ENCODE measurements around the gene BAG5. TPM values are rescaled to one million over a fixed set of nuclear protein-coding genes. Genes with fewer than 3 reads are reported as not detected.

BAG5 gene
- polyA plus RNA-seq, 3 donors: 30.7 to 35.8 (median 33.5) TPM

DNA sequence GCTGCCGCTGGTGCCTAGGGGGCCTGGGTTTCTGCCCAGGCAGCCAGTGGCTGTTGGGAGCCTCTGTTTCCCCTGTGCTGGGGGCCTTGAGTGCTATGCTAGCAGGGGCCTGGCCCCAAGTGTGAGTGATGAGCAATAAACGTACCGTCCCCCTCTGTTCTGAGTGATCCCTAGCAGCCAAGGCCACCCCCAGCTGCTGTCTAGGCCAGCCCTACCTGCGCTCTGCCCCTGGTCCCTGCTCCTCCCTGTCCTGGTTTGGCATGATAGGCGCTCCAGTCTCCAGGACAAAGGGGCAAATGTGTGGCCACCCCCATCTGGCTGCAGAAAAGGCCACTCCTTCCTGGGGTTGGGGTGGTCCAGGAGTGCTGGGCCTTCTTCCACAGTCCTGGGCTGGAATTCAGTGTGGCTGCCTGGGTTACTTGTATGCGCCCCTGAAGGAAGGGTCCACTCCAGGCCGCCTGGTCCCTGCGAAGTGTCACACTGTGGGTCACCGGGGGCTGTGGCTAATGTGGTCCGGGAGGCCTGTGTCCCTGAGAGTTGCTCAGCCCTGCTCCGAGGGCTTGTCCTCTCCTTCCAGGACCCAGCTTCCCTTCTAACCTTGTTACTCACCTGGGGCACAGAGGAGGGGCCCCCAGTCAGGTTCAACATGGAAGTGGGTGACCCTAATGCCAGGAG lies 26.4 kb downstream of the BAG5 start:
- no peak for DNase-seq (ENCODE audit: low read depth in 3 of 3, low spot score in 2 of 3)

DNA sequence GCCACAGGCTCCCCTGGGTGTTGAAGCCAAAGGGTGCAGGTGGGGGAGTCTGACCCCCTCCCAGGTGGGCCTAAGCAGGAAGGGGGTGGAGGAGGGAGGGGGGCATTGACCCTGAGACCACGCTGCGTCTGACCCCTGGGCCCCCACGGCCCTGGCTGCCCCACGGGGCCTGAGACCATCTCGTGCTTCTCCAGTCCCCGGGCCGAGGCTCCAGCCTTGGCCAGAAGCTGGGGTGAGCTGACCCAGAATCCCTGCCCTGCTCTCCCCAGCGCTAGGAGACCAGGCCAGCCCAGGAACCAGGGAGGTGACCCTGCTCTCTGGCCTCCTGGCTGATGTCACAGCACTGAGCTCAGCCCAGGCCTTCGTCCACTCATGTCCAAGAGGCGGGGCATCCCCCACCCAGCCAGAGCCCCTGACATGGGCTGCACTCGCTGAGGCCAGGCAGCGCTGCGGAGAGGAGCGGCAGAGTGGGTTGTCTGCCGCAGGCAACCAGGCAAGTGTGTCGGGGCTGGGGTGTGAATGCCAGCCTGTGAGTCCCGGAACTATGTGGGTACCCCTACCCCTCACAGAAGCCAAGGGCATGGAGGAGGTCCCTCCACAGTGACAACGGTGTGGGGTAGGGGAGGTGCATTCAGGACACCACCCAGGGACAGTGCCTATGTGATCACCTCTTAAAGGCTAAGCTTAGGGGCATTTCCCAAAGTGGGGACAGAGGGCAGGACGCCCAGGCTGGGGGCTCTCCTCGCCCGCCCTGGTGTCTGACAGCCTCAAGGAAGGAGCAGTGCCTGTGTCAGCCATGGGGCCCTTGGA lies 27.2 kb downstream of the BAG5 start:
- no peak for DNase-seq (ENCODE audit: low read depth in 3 of 3, low spot score in 2 of 3)

DNA sequence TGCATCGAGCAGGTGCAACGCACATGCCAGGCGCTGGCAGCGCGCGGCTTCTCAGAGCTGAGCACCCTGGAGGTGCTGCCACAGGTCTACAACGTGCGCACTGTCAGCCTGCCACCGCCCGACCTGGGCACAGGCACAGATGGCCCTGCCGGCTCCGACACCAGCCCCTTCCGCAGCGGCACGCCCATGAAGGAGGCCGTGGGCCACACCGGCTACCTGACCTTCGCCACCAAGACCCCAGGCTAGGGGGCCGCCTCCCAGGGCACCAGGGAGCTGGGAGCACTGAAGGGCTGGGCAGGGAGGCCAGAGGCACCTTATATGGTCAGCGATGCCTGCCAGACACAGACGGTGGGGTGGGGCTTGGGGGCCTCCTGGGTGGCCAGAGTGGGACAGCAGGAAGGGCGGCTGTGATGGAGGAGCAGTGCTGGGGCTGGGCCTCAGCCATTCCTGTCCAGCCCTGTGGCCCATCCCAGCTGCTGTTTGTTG lies 27.8 kb downstream of the BAG5 start:
- no peak for DNase-seq (ENCODE audit: low read depth in 3 of 3, low spot score in 2 of 3)

DNA sequence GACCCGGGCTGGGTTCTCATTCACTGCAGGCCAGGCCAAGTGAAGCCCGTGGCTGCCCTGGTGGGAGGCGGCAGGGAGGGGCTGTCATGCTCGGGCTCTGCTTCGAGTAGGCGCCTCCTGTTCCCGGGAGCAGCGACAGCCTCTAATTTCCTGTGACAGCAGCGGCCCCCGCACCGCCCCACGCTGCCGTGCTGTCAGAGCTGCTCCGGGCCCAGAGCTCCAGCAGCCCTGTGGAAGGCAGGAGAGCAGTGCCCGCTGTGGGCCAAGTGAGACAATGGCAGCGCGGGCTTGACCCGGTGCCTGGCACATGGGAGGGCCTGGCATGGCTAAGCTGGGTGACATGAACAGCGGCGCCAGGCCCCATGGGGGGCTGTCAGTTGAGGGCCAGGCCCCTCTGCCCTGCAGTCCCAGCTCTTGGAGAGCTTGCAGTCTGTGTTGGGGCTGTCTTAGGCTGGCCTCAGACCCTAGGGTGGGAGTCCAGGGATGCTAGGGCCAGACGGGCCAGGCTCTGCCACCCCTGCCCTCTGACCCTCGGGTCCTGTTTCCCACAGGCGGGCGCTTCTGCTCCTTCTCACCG lies 28.4 kb downstream of the BAG5 start:
- DNase-seq (ENCODE audit: low read depth in 3 of 3, low spot score in 2 of 3): no peak

DNA sequence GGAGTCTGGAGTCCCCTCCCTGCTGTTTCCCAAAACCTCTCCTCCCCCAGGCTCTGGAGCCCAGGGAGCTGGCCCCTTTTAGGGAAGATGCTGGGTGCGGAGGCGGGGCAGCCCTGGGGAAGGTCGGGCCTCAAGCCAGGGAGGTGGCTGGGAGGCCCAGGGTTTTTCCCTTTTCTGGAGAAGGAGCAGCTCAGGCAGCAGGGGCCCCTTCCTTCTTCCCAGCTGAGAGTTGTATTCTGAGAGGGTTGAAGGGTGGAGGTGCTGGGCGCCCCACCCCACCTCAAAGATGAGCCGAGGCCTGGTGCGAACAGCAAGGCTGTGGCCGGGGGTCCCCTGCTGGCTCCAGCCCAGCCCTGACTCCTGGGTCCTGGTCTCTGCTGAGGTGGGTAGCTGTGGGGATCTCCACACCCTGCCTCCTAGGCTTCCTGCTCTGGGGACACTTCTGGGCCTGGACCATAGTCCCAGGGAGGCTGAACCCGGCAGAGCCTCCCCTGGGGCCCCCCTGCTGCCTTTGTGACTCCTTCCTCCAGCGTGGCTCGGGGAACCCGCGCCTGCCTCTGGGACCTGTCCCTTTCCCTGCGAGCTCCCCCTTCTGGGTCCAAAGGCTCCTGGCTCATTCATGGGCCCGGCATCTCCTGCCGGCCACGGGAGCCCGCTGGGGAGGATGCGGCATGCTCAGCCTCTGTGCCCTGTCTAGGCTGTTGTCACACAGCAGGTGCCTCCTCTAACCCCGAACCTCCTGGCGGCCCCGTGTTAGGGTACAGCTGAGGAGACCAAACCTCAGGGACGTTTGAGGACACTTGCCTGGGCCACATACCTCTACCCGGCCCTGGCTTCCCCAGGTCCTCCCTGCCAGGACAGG lies 29.1 kb downstream of the BAG5 start:
- no peak for DNase-seq (ENCODE audit: low read depth in 3 of 3, low spot score in 2 of 3)

DNA sequence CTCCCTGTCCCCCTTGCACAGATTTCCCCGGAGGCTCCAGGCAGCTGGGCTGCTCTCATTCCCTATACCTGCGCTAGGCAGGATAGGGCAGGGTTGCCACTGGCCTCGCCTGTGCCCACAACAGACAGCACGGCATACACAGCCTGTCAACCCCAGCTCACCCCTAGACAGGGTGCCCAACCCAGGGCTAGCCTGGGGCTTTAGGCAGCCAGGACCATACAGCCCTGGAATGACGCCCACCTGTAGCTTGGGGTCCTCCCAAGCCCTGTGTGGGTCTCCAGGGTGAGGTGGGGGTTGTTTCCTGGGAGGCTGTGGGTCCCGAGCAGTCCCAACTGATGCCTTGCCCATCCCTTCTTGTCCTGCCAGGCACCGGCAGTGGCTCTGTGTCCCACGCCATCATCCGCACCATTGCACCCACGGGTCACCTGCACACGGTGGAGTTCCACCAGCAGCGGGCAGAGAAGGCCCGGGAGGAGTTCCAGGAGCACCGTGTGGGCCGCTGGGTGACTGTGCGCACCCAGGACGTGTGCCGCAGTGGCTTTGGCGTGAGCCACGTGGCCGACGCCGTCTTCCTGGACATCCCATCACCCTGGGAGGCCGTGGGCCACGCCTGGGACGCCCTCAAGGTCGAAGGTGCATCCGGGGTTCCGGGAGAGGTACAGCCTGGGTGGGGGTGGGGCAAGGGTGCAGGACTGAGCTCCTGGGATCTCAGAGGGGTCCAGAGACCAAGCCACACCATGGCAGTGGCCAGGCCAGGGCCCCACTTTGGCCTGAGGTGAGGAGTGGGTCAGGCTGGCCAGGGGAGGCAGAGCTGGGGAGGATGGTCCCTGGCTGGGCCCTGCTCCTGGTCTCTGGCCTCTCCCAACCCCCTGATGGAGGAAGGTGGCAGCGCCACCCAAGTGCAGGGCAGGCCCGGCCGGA lies 30.0 kb downstream of the BAG5 start:
- no peak for DNase-seq (ENCODE audit: low read depth in 3 of 3, low spot score in 2 of 3)

DNA sequence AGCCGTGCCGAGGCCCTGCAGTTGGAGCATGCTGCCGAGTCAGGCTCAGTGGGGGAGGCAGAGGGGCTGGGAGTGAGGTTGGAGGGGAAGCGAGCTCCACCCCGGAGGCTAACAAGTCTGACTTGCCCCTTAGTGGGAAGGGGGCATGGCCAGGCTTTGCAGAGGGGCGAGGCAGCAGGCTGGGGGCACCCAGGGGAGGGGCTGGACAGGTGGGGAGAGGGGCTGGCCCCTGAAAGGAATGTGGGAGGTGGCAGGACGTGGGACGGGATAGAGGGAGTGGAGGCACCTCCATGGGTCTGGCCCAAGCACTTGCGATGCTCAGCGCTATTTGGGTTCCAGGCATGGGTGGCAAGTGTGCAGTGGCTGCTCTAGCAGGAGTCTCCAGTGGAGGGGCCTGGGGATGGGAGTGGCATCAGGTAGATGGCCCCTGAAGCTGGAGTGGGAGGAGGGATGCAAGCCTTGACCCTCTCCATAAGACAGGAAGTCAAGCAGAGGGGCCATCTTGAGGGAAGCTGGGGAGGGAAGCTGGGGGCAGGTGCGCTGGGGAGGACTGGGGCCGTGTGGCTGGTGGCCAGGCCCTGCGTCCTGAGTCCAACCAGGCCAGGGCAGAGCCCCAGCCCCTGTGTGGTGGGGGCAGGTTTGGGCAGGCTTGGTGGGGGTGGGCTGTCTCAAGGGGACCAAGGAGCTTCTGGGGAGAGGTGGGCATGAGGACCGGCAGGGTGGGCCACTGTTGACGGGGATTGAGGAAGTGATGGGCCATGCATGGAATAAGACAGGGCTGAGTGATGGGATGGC lies 30.8 kb downstream of the BAG5 start:
- DNase-seq (ENCODE audit: low read depth in 3 of 3, low spot score in 2 of 3): no peak

DNA sequence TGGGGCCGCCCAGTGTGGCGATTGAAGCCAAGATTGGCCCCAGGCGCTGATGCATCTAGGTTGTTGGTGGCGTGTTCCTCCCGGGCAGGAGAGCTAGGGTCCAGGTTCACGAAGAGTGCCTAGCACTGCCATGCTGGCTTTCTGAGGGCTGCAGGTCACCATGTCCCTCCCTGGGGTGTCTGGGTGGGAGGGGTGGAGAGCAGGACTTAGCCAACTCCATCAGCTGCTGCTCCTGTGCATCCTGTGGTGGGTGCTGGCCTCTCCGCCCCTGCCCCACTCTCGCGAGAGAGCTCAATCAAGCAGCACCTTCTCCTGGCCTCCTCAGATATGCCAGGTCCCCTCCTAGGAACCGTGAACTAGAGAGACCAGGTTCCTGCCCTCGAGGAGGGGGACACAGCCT lies 31.6 kb downstream of the BAG5 start:
- no peak for DNase-seq (ENCODE audit: low read depth in 3 of 3, low spot score in 2 of 3)

DNA sequence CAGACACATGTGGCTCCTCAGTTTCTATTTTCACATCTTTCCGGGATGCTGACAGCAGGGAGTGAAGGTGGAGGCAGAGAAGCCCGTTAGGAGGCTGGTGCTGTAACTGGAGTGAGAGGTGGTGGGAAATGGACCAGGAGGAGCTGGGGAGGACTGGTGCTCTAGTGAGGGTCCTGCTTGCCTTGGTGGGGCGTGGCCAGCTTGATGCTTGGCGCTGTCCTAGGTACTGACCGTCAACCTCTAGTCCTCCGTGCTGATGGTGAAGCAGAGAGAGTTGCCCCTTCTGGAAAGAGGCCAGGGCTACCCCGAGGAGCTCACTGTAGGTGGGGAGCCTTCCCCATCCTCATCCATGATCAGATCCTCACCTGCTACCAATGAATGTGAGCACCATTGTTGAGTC lies 32.1 kb downstream of the BAG5 start:
- no peak for DNase-seq (ENCODE audit: low read depth in 3 of 3, low spot score in 2 of 3)

DNA sequence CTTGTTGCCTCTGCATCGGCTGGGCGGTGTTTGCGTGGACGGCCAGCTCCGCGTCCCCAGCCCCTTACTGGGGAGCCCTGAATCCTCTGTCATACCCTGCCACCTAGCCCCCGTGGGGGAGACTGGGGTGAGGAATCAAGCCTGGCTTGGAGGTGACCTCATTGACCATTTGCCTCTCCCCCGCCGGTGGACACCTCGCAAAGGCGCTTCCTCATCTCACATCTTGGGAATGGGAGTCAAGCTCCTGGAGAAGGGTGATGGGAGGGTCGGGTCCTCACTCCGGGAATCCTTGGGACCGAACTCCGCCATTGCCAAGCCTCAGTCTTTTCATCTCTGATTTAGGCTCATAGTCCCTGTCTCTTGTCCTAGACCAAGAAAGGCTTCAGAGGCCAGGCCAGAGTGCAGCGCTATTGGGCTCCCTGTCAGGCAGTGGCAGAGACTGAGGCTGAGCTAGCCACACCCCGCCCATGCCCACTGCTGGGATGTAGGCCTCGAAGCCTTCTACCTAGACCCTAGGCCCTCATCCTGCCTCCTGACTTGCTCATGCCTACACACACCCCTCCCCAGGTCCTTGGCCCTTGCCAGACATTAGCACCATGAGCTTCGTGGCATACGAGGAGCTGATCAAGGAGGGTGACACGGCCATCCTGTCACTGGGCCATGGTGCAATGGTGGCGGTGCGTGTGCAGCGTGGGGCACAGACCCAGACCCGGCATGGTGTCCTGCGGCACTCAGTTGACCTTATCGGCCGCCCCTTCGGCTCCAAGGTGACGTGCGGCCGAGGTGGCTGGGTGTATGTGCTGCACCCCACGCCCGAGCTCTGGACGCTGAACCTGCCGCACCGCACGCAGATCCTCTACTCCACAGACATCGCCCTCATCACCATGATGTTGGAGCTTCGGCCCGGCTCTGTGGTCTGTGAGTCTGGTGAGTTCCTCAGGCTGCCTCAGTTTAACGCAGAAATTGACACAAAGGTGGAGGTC lies 32.8 kb downstream of the BAG5 start:
- no peak for DNase-seq (ENCODE audit: low read depth in 3 of 3, low spot score in 2 of 3)

DNA sequence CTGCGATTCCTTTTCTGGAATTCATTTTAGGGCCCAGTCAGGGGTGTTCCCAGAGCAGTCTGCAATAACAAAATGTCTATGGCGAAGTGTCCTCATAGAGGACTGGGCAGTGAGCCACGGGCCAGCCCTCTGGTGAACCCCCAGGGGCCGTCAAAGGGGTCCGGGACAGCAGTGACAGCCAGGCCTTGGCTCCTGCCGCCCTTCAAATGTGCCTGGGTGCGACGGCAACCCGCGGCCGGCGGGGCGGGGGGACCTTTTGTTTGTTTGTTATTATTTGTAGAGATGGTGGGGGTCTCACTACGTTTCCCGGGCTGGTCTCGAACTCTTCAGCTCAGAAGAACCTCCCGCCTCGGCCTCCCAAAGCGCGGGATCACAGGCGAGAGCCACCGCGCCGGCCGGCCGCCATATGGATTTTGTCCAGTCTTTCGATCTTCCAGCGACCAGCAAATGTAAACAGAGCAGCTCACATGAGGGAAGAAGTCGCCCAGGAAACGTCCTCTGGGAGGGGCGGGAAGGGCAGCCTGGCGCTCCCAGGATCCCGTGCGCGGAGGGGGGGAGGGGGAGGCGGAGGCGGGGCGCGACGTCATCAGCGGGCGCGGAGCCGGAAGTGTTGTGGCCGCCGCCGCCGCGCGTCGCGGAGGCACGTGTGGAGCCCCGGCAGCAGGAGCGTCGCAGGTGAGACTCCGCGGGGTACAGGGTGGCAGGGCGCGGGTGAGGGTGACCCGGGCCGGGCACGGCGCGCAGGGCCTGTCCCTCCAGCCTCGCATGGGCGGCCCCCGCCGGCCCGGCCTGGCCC lies 33.7 kb downstream of the BAG5 start, which contains the start of gene TRMT61A:
Gene TRMT61A, plus strand, starts transcription at position 610 of the 796 bp plus-strand sequence. CDS start 783 bp downstream, outside the sequence.
- peak in 2 of 3 donors; percentile 73 to 79 for DNase-seq (ENCODE audit: low read depth in 3 of 3, low spot score in 2 of 3)

DNA sequence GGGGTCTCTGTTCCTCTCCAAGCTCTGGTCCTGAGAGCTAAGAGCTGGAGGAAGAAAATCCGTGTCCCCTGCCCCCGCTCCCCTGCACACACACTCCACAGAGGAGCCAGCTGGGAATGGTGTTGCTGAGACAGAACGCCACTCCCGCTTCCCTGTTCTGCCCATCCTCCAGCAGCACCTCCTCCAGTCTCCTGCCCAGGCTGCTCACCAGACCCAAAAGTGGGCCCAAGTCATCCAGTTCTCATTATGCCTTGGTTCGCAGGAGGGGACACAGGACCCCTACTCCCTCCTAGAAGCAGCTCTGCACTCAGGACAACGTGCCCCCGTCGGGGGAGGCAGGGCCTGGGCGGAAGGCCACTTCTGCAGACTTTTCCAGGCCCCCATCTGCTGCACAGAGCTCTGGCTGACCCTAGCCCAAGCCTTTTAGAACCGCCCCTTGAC lies 34.3 kb downstream of the BAG5 start:
- DNase-seq (ENCODE audit: low read depth in 3 of 3, low spot score in 2 of 3): no peak

DNA sequence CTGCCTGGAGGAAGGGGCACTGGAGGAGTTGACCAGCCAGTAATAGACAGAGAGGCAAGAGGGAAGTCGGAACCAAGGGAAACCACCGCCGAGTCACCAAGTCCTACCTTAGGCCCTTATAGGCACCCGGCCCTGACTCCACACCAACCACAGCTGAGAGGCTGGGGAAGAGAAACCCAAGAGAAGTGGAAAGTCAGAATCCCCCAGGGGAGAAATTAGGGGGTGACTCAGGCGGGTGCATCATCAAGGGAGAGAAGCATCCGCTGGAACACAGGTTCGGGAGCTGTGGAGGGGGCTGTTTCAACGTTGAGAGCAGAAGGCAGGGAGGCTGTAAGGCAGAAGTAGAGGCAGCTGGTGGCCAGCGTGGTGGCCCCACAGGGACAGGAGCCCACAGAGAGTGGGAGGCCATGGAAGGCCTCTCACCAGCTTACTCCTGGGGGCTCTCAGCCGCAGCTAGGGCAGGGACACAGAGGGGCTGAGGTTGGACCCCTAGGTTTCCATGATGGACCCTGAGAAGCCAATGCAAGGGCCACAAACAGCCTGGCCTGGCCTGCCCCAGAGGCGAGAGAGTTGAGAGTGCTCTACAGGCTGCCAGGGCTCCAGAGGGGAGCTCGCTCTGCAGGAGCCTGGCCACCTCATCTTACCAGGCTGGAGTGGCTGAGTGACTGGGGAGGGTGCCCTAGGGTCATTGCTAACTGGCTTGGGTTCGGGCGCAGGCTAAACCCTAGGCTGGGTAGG lies 34.9 kb downstream of the BAG5 start:
- no peak for DNase-seq (ENCODE audit: low read depth in 3 of 3, low spot score in 2 of 3)

DNA sequence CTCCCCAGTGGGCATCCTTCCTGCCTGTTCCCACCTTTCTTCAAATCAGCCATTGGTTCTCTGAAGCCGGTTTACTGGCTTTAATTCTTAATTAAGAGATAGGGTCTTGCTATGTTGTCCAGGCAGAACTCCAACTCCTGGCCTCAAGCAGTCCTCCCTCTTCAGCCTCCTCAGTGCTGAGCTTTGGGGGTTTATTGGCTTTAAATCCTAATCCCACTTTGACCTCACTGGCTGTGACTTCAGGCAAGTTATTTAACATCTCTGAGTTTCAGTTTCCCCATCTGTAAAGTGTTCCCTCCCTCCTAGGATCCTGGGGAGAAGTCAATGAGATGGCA lies 35.6 kb downstream of the BAG5 start:
- DNase-seq (ENCODE audit: low read depth in 3 of 3, low spot score in 2 of 3): no peak

DNA sequence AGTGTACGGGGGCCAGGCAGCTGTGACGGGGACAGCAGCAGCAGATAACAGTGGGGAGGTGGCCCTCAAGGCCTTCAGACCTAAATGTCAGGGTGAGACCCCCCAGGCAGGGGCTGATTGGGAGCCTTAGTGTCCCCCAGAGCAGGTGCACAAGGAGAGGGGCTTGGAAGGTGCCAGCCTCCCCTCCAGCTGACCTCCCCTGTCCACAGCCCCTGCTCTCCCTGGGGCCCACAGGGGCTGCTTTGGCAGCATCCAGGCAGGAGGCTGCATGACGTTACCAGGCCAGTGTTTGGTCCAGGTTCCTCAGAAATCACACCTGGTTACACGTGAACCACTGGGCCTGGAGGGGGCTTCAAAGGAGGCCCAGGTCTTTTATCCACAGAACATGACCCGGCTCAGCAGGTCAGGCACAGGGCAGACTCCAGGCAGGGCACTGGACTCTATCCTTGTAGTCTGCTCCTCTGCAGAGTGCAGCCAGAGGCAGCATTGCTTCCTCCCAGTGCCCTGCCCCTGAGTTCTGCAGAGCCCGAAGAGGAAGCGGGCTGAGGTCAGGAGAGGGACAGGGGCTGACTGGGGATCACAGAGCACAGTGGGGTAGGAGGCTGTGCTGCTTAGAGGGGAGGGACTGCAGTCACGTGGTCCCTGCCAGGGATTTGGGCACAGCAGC lies 36.1 kb downstream of the BAG5 start:
- no peak for DNase-seq (ENCODE audit: low read depth in 3 of 3, low spot score in 2 of 3)
